HepG2 (cell line): ENCODE results near the gene CHKB. TPM values are rescaled to one million over a fixed set of nuclear protein-coding genes. Genes with fewer than 3 reads are reported as not detected.

ENCODE experiments used
- ATAC-seq: fragments of 200-7000 bp; cut with Tn5 transposase; 3 replicates; pipeline ENCODE4 v1.9.1; 2020; ENCODE audit warnings: mild to moderate bottlenecking, moderate library complexity
- BruUV-seq: library from RNA; stranded (reverse); fragments of 400-500 nt; replicated peaks from 2 replicates; lab custom pipeline; 2021; lab: Mats Ljungman, UMichigan
- CTCF ChIA-PET: fragments of 300-600 bp; formaldehyde crosslinking; extraction: SDS; loops from one replicate; lab custom pipeline; 2021; ENCODE audit warnings: low total read pairs, inconsistent platforms, low intra/inter-chr PET ratio; lab: Yijun Ruan, JAX
- POLR2A ChIA-PET: fragments of 350-600 bp; sonication (Branson Sonifier 250); formaldehyde crosslinking; loops from one replicate; lab custom pipeline; 2020; ENCODE audit warnings: antibody characterized with exemption, inconsistent platforms; lab: Yijun Ruan, JAX
- DNase-seq: peaks from one replicate; pipeline ENCODE4 v3.0.0-alpha.2; 2015; ENCODE audit warnings: low spot score
- FAIRE-seq: peaks from 3 replicates; lab custom pipeline; 2011; peaks lifted over from hg19 to GRCh38; lab: Jason Lieb, UNC
- H2AFZ ChIP-seq: one replicate; pipeline ENCODE4 v1.6.1; 2011; ENCODE audit warnings: low read length, inconsistent platforms
- H3K27ac ChIP-seq: fragments of 300-600 bp; 3 replicates; pipeline ENCODE4 v1.8.0; 2011; ENCODE audit warnings: mixed run types, mild to moderate bottlenecking, mixed read lengths, low read length, inconsistent platforms; ENCODE audit not compliant: insufficient read depth; ENCODE audit errors: extremely low read length
- H3K27me3 ChIP-seq, 2 experiments: fragments of 200-600 bp in 1 of 2; 2 replicates in 1 of 2; 3 replicates in 1 of 2; pipeline versions ENCODE4 v1.6.0 to v1.8.0; 2011; ENCODE audit warnings: low read length in 2 of 2, mild to moderate bottlenecking in 2 of 2, moderate library complexity in 2 of 2, inconsistent platforms in 1 of 2; ENCODE audit not compliant: insufficient read depth in 2 of 2, control insufficient read depth in 1 of 2
- H3K36me3 ChIP-seq, 2 experiments: fragments of 200-600 bp in 1 of 2; replicated peaks in 1 of 2; 2 replicates in 1 of 2; 3 replicates in 1 of 2; pipeline versions ENCODE4 v1.5.1 to v1.8.0; 2011; ENCODE audit warnings: low read length in 2 of 2, inconsistent platforms in 1 of 2; ENCODE audit not compliant: insufficient read depth in 2 of 2, control insufficient read depth in 1 of 2
- H3K4me1 ChIP-seq: 2 replicates; pipeline ENCODE4 v1.5.1; 2012; ENCODE audit warnings: low read length, inconsistent platforms; ENCODE audit not compliant: insufficient read depth
- H3K4me2 ChIP-seq: 2 replicates; pipeline ENCODE4 v1.6.0; 2011; ENCODE audit warnings: low read depth, low read length, inconsistent platforms
- H3K4me3 ChIP-seq, 3 experiments: fragments of 200-600 bp in 1 of 3; sonication (generic), shearing (Covaris generic) in 1 of 3; replicated peaks in 1 of 3; 2 replicates each; pipeline ENCODE4 v1.5.1; 2011 to 2016; ENCODE audit warnings: low read length in 3 of 3, inconsistent platforms in 2 of 3, low read depth in 2 of 3, mild to moderate bottlenecking in 2 of 3, control low read depth in 1 of 3, mixed read lengths in 1 of 3; ENCODE audit not compliant: insufficient read depth in 1 of 3
- H3K79me2 ChIP-seq: one replicate; pipeline ENCODE4 v1.6.1; 2011; ENCODE audit warnings: low read length, inconsistent platforms; ENCODE audit not compliant: insufficient read depth
- H3K9ac ChIP-seq: 2 replicates; pipeline ENCODE4 v1.6.0; 2011; ENCODE audit warnings: mild to moderate bottlenecking, low read depth, low read length, inconsistent platforms; ENCODE audit not compliant: insufficient read depth
- H3K9me3 ChIP-seq: 2 replicates; pipeline ENCODE4 v1.5.1; 2012; ENCODE audit warnings: mild to moderate bottlenecking, low read length
- H4K20me1 ChIP-seq: 2 replicates; pipeline ENCODE4 v1.6.0; 2011; ENCODE audit warnings: inconsistent platforms, mild to moderate bottlenecking, low read length, moderate library complexity; ENCODE audit not compliant: insufficient read depth
- FOXM1 ChIP-seq: sonication (generic); formaldehyde crosslinking; IDR thresholded peaks from 2 replicates; pipeline ENCODE4 v1.5.0; 2020; ENCODE audit warnings: missing genetic modification reagents
- IRF1 ChIP-seq: sonication (generic); formaldehyde crosslinking; IDR thresholded peaks from 2 replicates; pipeline ENCODE4 v1.4.0; 2020; ENCODE audit warnings: low read depth, mild to moderate bottlenecking, missing genetic modification reagents
- MLLT10 ChIP-seq: sonication (generic); formaldehyde crosslinking; IDR thresholded peaks from 2 replicates; pipeline ENCODE4 v1.4.0; 2020; ENCODE audit warnings: missing genetic modification reagents
- PHF20 ChIP-seq: sonication (generic); formaldehyde crosslinking; IDR thresholded peaks from 2 replicates; pipeline ENCODE4 v1.5.0; 2020; ENCODE audit warnings: mild to moderate bottlenecking, missing genetic modification reagents
- SNAI1 ChIP-seq: sonication (generic); formaldehyde crosslinking; IDR thresholded peaks from 2 replicates; pipeline ENCODE4 v1.5.0; 2020; ENCODE audit warnings: mild to moderate bottlenecking, missing genetic modification reagents, borderline replicate concordance
- ZBTB25 ChIP-seq: IDR thresholded peaks from 2 replicates; pipeline ENCODE4 v1.6.1; 2018; ENCODE audit warnings: missing genetic modification reagents
- ZKSCAN5 ChIP-seq: sonication (generic); formaldehyde crosslinking; IDR thresholded peaks from 2 replicates; pipeline ENCODE4 v1.5.1; 2020; ENCODE audit warnings: mild to moderate bottlenecking, missing genetic modification reagents
- ZNF501 ChIP-seq: sonication (generic); formaldehyde crosslinking; IDR thresholded peaks from 2 replicates; pipeline ENCODE4 v1.5.1; 2020; ENCODE audit warnings: mild to moderate bottlenecking, moderate library complexity, missing genetic modification reagents
- ZNF652 ChIP-seq: IDR thresholded peaks from 2 replicates; pipeline ENCODE4 v1.6.1; 2016; ENCODE audit warnings: low read depth, borderline replicate concordance
- ZNF703 ChIP-seq: sonication (generic); formaldehyde crosslinking; IDR thresholded peaks from 2 replicates; pipeline ENCODE4 v1.5.1; 2020; ENCODE audit warnings: missing genetic modification reagents, mild to moderate bottlenecking, moderate library complexity, borderline replicate concordance
- ZNF777 ChIP-seq: sonication (generic); formaldehyde crosslinking; IDR thresholded peaks from 2 replicates; pipeline ENCODE4 v1.4.0; 2020; ENCODE audit warnings: missing genetic modification reagents
- WGBS: methylation state at CpG from one replicate; pipeline ENCODE4 v1.1.6; 2017; ENCODE audit warnings: low lambda C conversion rate; 5-methylcytosine and 5-hydroxymethylcytosine counted together
- in situ Hi-C: cut with HindIII; loops from 2 replicates; pipeline ENCODE4 v1.10.0; 2017; ENCODE audit warnings: low pct_unique_long_range_greater_than_20kb; ENCODE audit not compliant: extremely low pct_ligation_motif_present
- intact Hi-C: fragments of 100-400 bp; cut with micrococcal nuclease; formaldehyde crosslinking; loops from one replicate; pipeline ENCODE4 v1.10.0; 2022; ENCODE audit not compliant: unreplicated experiment
- polyA plus RNA-seq, 8 experiments: library from polyadenylated mRNA; depleted of rRNA in 3 of 8; stranded (reverse) in 7 of 8; unstranded in 1 of 8; fragments of >200 nt; fragmentation: Illumina TruSeq in 4 of 8; extraction: Trizol in 4 of 8; gene quantifications; 2 replicates each; pipeline versions ENCODE4 v1.2.1 to v1.2.3, GENCODE V29; 2011 to 2016; ENCODE audit warnings: low read depth in 4 of 8, missing spikeins in 1 of 8, mixed read lengths in 1 of 8; ENCODE audit not compliant: insufficient read depth in 1 of 8
- total RNA-seq, 5 experiments: library from RNA; depleted of rRNA; stranded (reverse); fragments of >200 nt; fragmentation: Illumina TruSeq; extraction: Trizol; gene quantifications; 2 replicates each; pipeline ENCODE4 v1.2.3, GENCODE V29; 2016; ENCODE audit warnings: low read depth in 1 of 5
- TF ChIP-seq, protein P1 (sequence below): sonication (generic); formaldehyde crosslinking; IDR thresholded peaks from 2 replicates; pipeline ENCODE4 v1.4.0; 2020; ENCODE audit warnings: missing genetic modification reagents, borderline replicate concordance

The CHKB gene
- total and polyA plus RNA-seq, 2 of the 13 experiments (the other 11 are each of a cell fraction or from before 2014, with no cell fraction given) = 24.5 to 42.7 TPM

GRCh38 chr22:50553310-50553709, 29.3 kb downstream of the CHKB start:
- no TSS peak for BruUV-seq
- TF ChIP-seq ZNF777 (CRISPR knock-in tag) (no peak), FOXM1 (CRISPR knock-in tag) (no peak), IRF1 (CRISPR knock-in tag) (no peak), PHF20 (CRISPR knock-in tag) (no peak), ZNF652 (no peak), MLLT10 (no peak), ZNF703 (CRISPR knock-in tag) (no peak), ZBTB25 (CRISPR knock-in tag) (no peak), SNAI1 (CRISPR knock-in tag) (no peak), ZKSCAN5 (CRISPR knock-in tag) (no peak), ZNF501 (CRISPR knock-in tag) (no peak)
- TF ChIP-seq, protein P1, sequence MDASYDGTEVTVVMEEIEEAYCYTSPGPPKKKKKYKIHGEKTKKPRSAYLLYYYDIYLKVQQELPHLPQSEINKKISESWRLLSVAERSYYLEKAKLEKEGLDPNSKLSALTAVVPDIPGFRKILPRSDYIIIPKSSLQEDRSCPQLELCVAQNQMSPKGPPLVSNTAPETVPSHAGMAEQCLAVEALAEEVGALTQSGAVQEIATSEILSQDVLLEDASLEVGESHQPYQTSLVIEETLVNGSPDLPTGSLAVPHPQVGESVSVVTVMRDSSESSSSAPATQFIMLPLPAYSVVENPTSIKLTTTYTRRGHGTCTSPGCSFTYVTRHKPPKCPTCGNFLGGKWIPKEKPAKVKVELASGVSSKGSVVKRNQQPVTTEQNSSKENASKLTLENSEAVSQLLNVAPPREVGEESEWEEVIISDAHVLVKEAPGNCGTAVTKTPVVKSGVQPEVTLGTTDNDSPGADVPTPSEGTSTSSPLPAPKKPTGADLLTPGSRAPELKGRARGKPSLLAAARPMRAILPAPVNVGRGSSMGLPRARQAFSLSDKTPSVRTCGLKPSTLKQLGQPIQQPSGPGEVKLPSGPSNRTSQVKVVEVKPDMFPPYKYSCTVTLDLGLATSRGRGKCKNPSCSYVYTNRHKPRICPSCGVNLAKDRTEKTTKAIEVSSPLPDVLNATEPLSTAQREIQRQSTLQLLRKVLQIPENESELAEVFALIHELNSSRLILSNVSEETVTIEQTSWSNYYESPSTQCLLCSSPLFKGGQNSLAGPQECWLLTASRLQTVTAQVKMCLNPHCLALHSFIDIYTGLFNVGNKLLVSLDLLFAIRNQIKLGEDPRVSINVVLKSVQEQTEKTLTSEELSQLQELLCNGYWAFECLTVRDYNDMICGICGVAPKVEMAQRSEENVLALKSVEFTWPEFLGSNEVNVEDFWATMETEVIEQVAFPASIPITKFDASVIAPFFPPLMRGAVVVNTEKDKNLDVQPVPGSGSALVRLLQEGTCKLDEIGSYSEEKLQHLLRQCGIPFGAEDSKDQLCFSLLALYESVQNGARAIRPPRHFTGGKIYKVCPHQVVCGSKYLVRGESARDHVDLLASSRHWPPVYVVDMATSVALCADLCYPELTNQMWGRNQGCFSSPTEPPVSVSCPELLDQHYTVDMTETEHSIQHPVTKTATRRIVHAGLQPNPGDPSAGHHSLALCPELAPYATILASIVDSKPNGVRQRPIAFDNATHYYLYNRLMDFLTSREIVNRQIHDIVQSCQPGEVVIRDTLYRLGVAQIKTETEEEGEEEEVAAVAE (CRISPR knock-in tag) = no peak
- no peaks in the 10 kb centered on the region for H4K20me1 ChIP-seq
- H3K9ac ChIP-seq = no peak overlapping the region
- in situ Hi-C loops = no loop called here
- no peaks in the 10 kb centered on the region for H3K9me3 ChIP-seq
- POLR2A ChIA-PET = no interaction called here
- ATAC-seq (no peak), FAIRE-seq (no peak), DNase-seq (no peak)
- H3K27ac ChIP-seq = no peak overlapping the region
- no peak overlapping the region for H3K4me3 ChIP-seq
- H3K79me2 ChIP-seq = no peaks in the 10 kb centered on the region
- H3K4me2 ChIP-seq = no peak overlapping the region
- H3K4me1 ChIP-seq = peaks cover 14% of the 10 kb centered on the region
- CTCF ChIA-PET = no interaction called here
- H3K27me3 ChIP-seq = peaks cover 1 to 11% of the 10 kb centered on the region in 2 experiments; a peak in 3 of 5 replicates
- H2AFZ ChIP-seq = no peak overlapping the region
- WGBS = 50% methylated on average over 8 of the region's 8 CpGs
- no peaks in the 10 kb centered on the region for H3K36me3 ChIP-seq
- intact Hi-C loops = no loop called here
